Neural progenitor cell (in vitro differentiated cells): ENCODE results near the gene ITGA3. TPM values are rescaled to one million over a fixed set of nuclear protein-coding genes. Genes with fewer than 3 reads are reported as not detected.

Experiments
- DNase-seq: peaks from one replicate; pipeline ENCODE4 v3.0.0-alpha.2; 2016; ENCODE audit warnings: low spot score
- H2AFZ ChIP-seq: fragments of 200-600 bp; sonication (generic); replicated peaks from 2 replicates; pipeline ENCODE4 v1.6.1; 2016; ENCODE audit warnings: antibody characterized with exemption
- H3F3A ChIP-seq: fragments of 200-600 bp; sonication (generic); 2 replicates; pipeline ENCODE4 v1.6.1; 2016; ENCODE audit warnings: antibody characterized with exemption, low read depth
- H3K27ac ChIP-seq: fragments of 200-600 bp; sonication (generic); 2 replicates; pipeline ENCODE4 v1.5.1; 2016; ENCODE audit warnings: mild to moderate bottlenecking
- H3K27me3 ChIP-seq: fragments of 200-600 bp; sonication (generic); 2 replicates; pipeline ENCODE4 v1.6.1; 2016; ENCODE audit warnings: mild to moderate bottlenecking, moderate library complexity
- H3K36me3 ChIP-seq: fragments of 200-600 bp; sonication (generic); 2 replicates; pipeline ENCODE4 v1.5.1; 2016
- H3K4me1 ChIP-seq: fragments of 200-600 bp; sonication (generic); 2 replicates; pipeline ENCODE4 v1.6.1; 2016; ENCODE audit warnings: mixed run types
- H3K4me2 ChIP-seq: fragments of 200-600 bp; sonication (generic); 2 replicates; pipeline ENCODE4 v1.6.1; 2016
- H3K4me3 ChIP-seq: fragments of 200-600 bp; sonication (generic); 2 replicates; pipeline ENCODE4 v1.5.1; 2016
- H3K79me2 ChIP-seq: fragments of 200-600 bp; sonication (generic); 2 replicates; pipeline ENCODE4 v1.6.1; 2016; ENCODE audit warnings: low read depth
- H3K9ac ChIP-seq: fragments of 200-600 bp; sonication (generic); 2 replicates; pipeline ENCODE4 v1.6.1; 2016
- H3K9me3 ChIP-seq: fragments of 200-600 bp; sonication (generic); 2 replicates; pipeline ENCODE4 v1.5.1; 2016; ENCODE audit warnings: low read depth
- H4K20me1 ChIP-seq: fragments of 200-600 bp; sonication (generic); 2 replicates; pipeline ENCODE4 v1.6.1; 2016; ENCODE audit warnings: low read depth
- H3K27ac Mint-ChIP-seq: 3 replicates; pipeline ENCODE4 v1.8.0; 2021; ENCODE audit warnings: mixed read lengths
- H3K27me3 Mint-ChIP-seq: 2 replicates; pipeline ENCODE4 v1.8.0; 2022; ENCODE audit warnings: low read depth, mild to moderate bottlenecking, inconsistent platforms, moderate library complexity, mixed read lengths; ENCODE audit not compliant: insufficient read depth
- H3K36me3 Mint-ChIP-seq: 3 replicates; pipeline ENCODE4 v1.8.0; 2021; ENCODE audit warnings: mixed read lengths
- H3K4me1 Mint-ChIP-seq: 3 replicates; pipeline ENCODE4 v1.8.0; 2021; ENCODE audit warnings: mixed read lengths
- H3K4me3 Mint-ChIP-seq: 3 replicates; pipeline ENCODE4 v1.8.0; 2021; ENCODE audit warnings: mild to moderate bottlenecking, moderate library complexity, mixed read lengths
- H3K9me3 Mint-ChIP-seq: 3 replicates; pipeline ENCODE4 v1.8.0; 2020; ENCODE audit warnings: mixed read lengths
- CTCF ChIP-seq: fragments of 200-600 bp; sonication (generic); IDR thresholded peaks from 2 replicates; pipeline ENCODE4 v1.5.1; 2017; ENCODE audit warnings: antibody characterized with exemption, mild to moderate bottlenecking
- EZH2 ChIP-seq: fragments of 200-600 bp; sonication (generic); IDR thresholded peaks from 2 replicates; pipeline ENCODE4 v1.6.1; 2017; ENCODE audit warnings: antibody characterized with exemption, mild to moderate bottlenecking, moderate library complexity
- EZH2phosphoT487 ChIP-seq: fragments of 200-600 bp; sonication (generic); IDR thresholded peaks from 2 replicates; pipeline ENCODE4 v1.6.1; 2017; ENCODE audit warnings: antibody characterized with exemption
- total RNA-seq: library from RNA; depleted of rRNA; stranded (reverse); fragments of >200 nt; gene quantifications from 2 replicates; pipeline ENCODE4 v1.2.3, GENCODE V29; 2015; ENCODE audit warnings: low replicate concordance

The ITGA3 gene
- total RNA-seq, 1 donor from 2014 or later: 7.7 TPM

DNA sequence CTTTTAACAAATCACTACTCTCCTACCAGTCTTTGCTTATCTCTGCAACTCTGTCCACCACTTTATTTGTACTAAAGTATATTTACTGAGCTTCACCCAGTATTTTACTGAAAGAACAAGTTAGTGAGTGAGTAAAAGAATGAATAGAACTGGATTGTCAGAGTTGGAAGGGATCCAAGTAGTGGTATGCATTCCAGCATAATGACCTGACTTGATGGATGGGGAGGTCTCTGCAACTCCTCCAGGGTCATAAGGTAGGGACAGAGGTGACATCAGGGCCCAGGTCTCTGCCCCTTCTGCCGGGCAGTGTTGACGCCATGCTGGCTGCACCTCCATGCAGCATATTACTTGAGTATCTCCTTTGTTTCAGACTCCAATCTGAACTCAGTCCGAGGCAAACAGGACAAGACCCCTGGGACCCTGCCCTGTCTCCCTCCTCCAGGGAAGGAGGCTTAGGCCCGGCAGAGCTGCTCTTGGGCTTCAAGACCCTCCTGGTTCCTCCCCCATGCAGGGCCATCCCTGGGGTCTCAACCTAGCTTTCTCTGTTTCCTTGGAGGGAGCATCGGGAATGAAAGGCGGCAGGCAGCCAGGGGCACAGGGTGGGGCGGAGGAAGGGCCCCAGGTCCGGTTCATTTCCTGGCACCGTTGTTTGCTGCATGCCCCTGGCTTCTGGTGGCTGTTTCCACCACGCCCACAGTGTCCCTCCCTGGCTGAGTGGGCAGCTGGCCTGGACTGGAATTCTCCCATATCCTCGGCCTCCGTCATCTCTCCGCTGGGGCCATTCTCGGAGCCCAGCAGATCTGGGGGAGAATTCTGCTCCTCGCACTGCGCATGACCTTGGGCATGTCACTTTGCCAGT, 12.4 kb upstream of the ITGA3 start:
- no peak overlapping the region for H2AFZ ChIP-seq
- Mint-ChIP-seq H3K4me1 (peaks cover 12% of the 10 kb centered on the region), H3K9me3 (peaks cover 2% of the 10 kb centered on the region), H3K4me3 (no peak overlapping the region), H3K27ac (no peak overlapping the region), H3K36me3 (peaks cover 2% of the 10 kb centered on the region), H3K27me3 (no peaks in the 10 kb centered on the region)
- no peaks in the 10 kb centered on the region for H3K27me3 ChIP-seq
- H3K4me1 ChIP-seq: peaks cover 5% of the 10 kb centered on the region
- no peak for TF ChIP-seq EZH2phosphoT487
- no peak for TF ChIP-seq CTCF
- TF ChIP-seq EZH2: no peak
- no peak overlapping the region for H3K27ac ChIP-seq
- H3K4me2 ChIP-seq: no peak overlapping the region
- no peaks in the 10 kb centered on the region for H3K36me3 ChIP-seq
- H3K4me3 ChIP-seq: no peak overlapping the region
- no peaks in the 10 kb centered on the region for H3F3A ChIP-seq
- H3K9ac ChIP-seq: no peak overlapping the region
- H4K20me1 ChIP-seq: no peaks in the 10 kb centered on the region
- DNase-seq: no peak
- H3K9me3 ChIP-seq: no peaks in the 10 kb centered on the region
- no peaks in the 10 kb centered on the region for H3K79me2 ChIP-seq

DNA sequence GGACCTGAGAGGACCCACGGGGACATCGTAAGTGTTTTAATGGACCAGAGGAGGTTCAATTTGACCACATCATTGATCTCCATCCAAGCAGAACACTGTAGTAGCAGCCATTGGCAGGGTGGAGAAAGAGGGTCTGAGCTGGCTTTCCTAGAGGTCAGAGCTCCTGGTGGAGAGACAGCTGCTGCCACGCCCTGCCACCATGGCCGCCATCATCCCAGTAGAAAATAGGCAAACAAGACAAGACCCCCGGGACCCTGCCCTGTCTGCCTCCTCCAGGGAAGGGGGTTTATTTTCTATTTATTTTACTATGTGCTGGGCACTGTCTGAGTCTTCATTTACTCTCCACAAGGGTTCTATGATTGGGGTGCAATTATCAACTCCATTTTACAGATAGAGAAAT, 11.4 kb upstream of the ITGA3 start:
- peaks cover 2% of the 10 kb centered on the region for H3K36me3 Mint-ChIP-seq
- no peak overlapping the region for H3K4me2 ChIP-seq
- no peak overlapping the region for H3K4me3 ChIP-seq
- no peak overlapping the region for H3K27ac ChIP-seq
- no peaks in the 10 kb centered on the region for H3F3A ChIP-seq
- no peak overlapping the region for H2AFZ ChIP-seq
- H3K4me1 Mint-ChIP-seq: peaks cover 20% of the 10 kb centered on the region
- no peak for DNase-seq
- no peaks in the 10 kb centered on the region for H3K79me2 ChIP-seq
- no peak overlapping the region for H3K4me3 Mint-ChIP-seq
- H3K27me3 ChIP-seq: no peaks in the 10 kb centered on the region
- no peak overlapping the region for H3K27ac Mint-ChIP-seq
- peaks cover 6% of the 10 kb centered on the region for H3K27me3 Mint-ChIP-seq
- H3K9me3 Mint-ChIP-seq: peaks cover 2% of the 10 kb centered on the region
- TF ChIP-seq EZH2phosphoT487 (no peak), CTCF (no peak), EZH2 (no peak)
- no peaks in the 10 kb centered on the region for H3K36me3 ChIP-seq
- no peaks in the 10 kb centered on the region for H4K20me1 ChIP-seq
- no peaks in the 10 kb centered on the region for H3K9me3 ChIP-seq
- no peak overlapping the region for H3K9ac ChIP-seq
- H3K4me1 ChIP-seq: peaks cover 5% of the 10 kb centered on the region

GRCh38 chr17:50045154-50045553, 10.8 kb upstream of the ITGA3 start:
- Histone ChIP-seq H3K4me1 (peaks cover 5% of the 10 kb centered on the region), H3K27ac (no peak overlapping the region), H3K4me3 (no peak overlapping the region), H3K9me3 (no peaks in the 10 kb centered on the region), H3K4me2 (no peak overlapping the region), H3K27me3 (no peaks in the 10 kb centered on the region), H3K79me2 (no peaks in the 10 kb centered on the region), H3K9ac (no peak overlapping the region), H3F3A (no peaks in the 10 kb centered on the region), H4K20me1 (no peaks in the 10 kb centered on the region), H2AFZ (no peak overlapping the region), H3K36me3 (no peaks in the 10 kb centered on the region)
- H3K4me3 Mint-ChIP-seq: no peak overlapping the region
- TF ChIP-seq EZH2 (no peak), EZH2phosphoT487 (no peak), CTCF (no peak)
- peaks cover 2% of the 10 kb centered on the region for H3K9me3 Mint-ChIP-seq
- H3K27ac Mint-ChIP-seq: no peak overlapping the region
- H3K36me3 Mint-ChIP-seq: peaks cover 2% of the 10 kb centered on the region
- H3K4me1 Mint-ChIP-seq: peaks cover 20% of the 10 kb centered on the region
- DNase-seq: no peak
- H3K27me3 Mint-ChIP-seq: peaks cover 6% of the 10 kb centered on the region
